ENCODE measurements around the gene TEX29.

- TF ChIP-seq CTCF (IDR thresholded peaks at IDR 0.05; ENCODE audit: poor library complexity, severe bottlenecking) = no peak
- no peak for TF ChIP-seq MXI1 (conservative IDR thresholded peaks at IDR 0.05; ENCODE audit: poor library complexity, severe bottlenecking)
- TF ChIP-seq POLR2AphosphoS5 (IDR thresholded peaks at IDR 0.05) = no peak
- TF ChIP-seq EZH2 (IDR thresholded peaks at IDR 0.05; ENCODE audit: borderline replicate concordance, insufficient read depth, low read length, poor library complexity, severe bottlenecking) = no peak
- TF ChIP-seq REST (IDR thresholded peaks at IDR 0.05; ENCODE audit: borderline replicate concordance) = no peak
- TF ChIP-seq SMC3 (conservative IDR thresholded peaks at IDR 0.05; ENCODE audit: poor library complexity) = no peak
- TF ChIP-seq EP300 (conservative IDR thresholded peaks at IDR 0.05; ENCODE audit: poor library complexity, severe bottlenecking) = no peak
Measured at GRCh38 chr13:111278743-111279652, 41.4 kb upstream of the TEX29 start.
